ENCODE measurements around the gene UBE2F.

UBE2F gene

GRCh38 chr2:238091436-238092060, 124.7 kb downstream of the UBE2F start:
- no peak overlapping the region for H3K27ac ChIP-seq (replicated peaks)
- no peak for DNase-seq (ENCODE audit: low read depth in 1 of 2, low spot score in 1 of 2)
- TF ChIP-seq CTCF (IDR thresholded peaks at IDR 0.05; ENCODE audit: insufficient read depth, low read length) (no peak), GABPA (IDR thresholded peaks at IDR 0.05; ENCODE audit: low read depth) (no peak), REST (IDR thresholded peaks at IDR 0.05; ENCODE audit: insufficient replicate concordance, low read depth) (no peak), POLR2AphosphoS5 (IDR thresholded peaks at IDR 0.05; ENCODE audit: low read depth) (no peak), SPI1 (IDR thresholded peaks at IDR 0.05; ENCODE audit: borderline replicate concordance, low read depth) (no peak)

More at GRCh38 chr2:238091436-238092060, 124.7 kb downstream of the UBE2F start:
- H3K27me3 ChIP-seq (ENCODE audit: insufficient read depth, poor library complexity, severe bottlenecking): no peaks in the 10 kb centered on the region
- no peak overlapping the region for H3K4me3 ChIP-seq (replicated peaks; ENCODE audit: insufficient read depth, low read length)

All from HL-60 (cell line).